ENCODE results near the gene ARFGAP3.

ARFGAP3 gene

DNA sequence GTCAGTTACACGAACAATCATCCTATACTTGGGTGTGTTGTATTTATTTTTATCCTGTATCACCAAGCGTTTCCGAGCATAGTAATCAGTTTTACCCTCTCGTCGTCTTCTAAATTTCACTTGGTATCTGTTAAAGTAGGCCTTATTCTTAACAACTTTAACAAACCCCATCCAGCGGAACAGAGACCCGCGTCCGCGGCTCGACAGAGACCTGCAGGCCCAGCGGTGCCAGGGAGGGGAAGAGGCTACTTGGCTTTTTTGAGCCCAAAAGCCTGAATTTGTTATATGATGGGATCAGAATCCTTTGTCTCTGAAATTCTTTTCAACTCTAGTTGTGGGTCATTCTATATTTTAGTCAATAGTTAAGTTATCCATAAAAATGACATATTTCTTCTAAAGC is 79.9 kb downstream of the ARFGAP3 start:
- FAIRE-seq = no peak
- no peak for DNase-seq (ENCODE audit: insufficient read length, low spot score)
- no peak for TF ChIP-seq CTCF (IDR thresholded peaks at IDR 0.05; ENCODE audit: insufficient read depth, missing control alignments)

DNA sequence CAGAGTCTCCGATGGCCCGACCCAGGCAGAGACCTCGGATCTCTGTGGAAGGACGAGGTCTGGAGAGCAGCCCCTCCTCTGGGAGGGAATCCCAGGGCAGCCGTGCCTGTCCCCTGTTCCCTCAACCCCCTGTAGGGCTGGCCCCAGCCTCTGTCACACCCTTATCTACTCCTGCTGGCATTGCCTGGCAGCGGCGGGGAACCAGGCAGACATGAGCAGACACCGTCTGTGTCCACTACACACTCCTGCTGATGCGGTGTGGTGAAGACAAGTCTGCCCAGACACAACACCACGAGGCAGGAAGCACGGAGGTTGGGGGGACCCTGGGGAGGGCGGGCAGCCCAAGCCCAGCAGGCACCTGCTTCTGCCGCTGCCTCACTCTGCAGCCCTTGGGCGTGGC is 83.9 kb downstream of the ARFGAP3 start:
- no peak for DNase-seq (ENCODE audit: insufficient read length, low spot score)
- no peak for FAIRE-seq
- TF ChIP-seq CTCF (IDR thresholded peaks at IDR 0.05; ENCODE audit: insufficient read depth, missing control alignments) = no peak

GRCh38 chr22:42772647-42773046 is 84.4 kb downstream of the ARFGAP3 start:
- TF ChIP-seq CTCF (IDR thresholded peaks at IDR 0.05; ENCODE audit: insufficient read depth, missing control alignments) = no peak
- DNase-seq (ENCODE audit: insufficient read length, low spot score) (no peak), FAIRE-seq (no peak)

GRCh38 chr22:42770941-42771647 is 86.0 kb downstream of the ARFGAP3 start:
- no peak for TF ChIP-seq CTCF (IDR thresholded peaks at IDR 0.05; ENCODE audit: insufficient read depth, missing control alignments)
- no peak for FAIRE-seq
- DNase-seq (ENCODE audit: insufficient read length, low spot score) = no peak

DNA sequence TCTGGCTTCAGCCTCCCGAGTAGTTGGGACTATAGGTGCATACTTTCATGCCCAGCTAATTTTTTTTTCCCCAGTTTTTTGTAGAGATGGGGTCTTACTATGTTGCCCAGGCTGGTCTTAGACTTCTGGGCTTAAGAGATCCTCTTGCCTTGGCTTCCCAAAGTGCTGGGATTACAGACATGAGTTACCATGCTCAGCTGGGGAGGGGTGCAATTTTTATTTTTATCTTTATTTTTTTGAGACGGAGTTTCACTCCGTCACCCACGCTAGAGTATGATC is 86.7 kb downstream of the ARFGAP3 start:
- DNase-seq (ENCODE audit: insufficient read length, low spot score) (no peak), FAIRE-seq (no peak)
- no peak for TF ChIP-seq CTCF (IDR thresholded peaks at IDR 0.05; ENCODE audit: insufficient read depth, missing control alignments)

GRCh38 chr22:42769574-42770447 is 87.3 kb downstream of the ARFGAP3 start:
- FAIRE-seq = no peak
- no peak for DNase-seq (ENCODE audit: insufficient read length, low spot score)
- TF ChIP-seq CTCF (IDR thresholded peaks at IDR 0.05; ENCODE audit: insufficient read depth, missing control alignments) = no peak

- FAIRE-seq (no peak), DNase-seq (ENCODE audit: insufficient read length, low spot score) (no peak)
- TF ChIP-seq CTCF (IDR thresholded peaks at IDR 0.05; ENCODE audit: insufficient read depth, missing control alignments) = no peak
Measured at GRCh38 chr22:42769238-42769573, 87.9 kb downstream of the ARFGAP3 start.
